NCI-H446 treated with DMSO at 0.1 percent for 48 hours (cell line): ENCODE results near the gene CHSY3.
"Not testable (repeated sequence)": the region's sequence is repeated elsewhere in the genome, so short reads cannot be mapped to it uniquely, and the experiment has no call there.

Experiments
- DNase-seq: peaks from one replicate; lab custom pipeline; 2025; lab: John Stamatoyannopoulos, UW

The CHSY3 gene

GRCh38 chr5:130164966-130165365 is 260.7 kb downstream of the CHSY3 start:
- no peak for DNase-seq

DNA sequence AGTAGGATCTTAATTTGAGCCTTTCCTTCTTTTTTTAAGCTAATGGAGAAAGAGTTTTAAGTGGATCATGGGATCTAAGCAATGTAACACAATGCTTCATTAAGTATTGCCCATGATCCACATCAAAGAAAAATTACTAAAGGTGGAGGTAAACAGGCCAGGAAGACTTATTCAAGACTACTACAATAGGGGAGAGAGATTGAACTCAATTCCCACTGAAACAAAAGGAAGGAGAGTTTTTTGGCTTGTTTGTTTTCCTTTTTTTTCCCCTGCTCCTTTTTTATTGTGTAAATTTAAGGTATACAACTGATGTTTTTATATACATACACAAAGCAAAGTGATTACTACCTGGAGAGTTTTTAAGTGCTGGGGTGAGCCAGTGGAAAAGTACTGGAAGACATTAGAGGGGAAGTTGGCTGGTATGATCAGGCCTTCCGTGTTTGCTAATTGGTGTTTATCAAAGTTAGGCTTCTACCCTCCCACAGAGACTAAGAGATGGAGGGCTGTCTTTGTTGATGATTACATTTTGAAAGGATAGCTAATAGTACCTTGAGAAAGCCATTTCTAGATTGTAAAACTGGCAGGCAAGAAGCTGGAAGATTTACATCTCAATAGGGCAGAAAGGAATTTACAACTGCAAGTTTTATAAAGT is 262.7 kb downstream of the CHSY3 start:
- DNase-seq = no peak

DNA sequence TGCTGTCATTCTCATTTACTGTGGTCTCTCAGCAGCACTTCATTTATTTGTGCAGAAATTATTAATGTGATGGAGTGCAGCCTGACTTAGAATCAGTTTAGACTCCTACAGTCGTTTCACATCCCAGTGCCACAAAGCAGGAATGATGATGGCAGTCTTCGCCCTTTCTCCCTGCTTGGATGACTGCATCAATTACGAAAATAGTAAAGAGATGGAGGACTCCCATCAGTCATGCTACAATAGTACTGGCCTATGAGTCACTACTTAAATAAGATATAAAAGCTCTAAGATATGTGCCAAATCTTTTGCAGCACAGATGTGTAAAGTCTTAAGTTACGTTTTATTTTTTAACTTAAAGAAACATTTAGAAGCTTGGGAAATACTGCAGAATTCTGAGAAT is 263.9 kb downstream of the CHSY3 start:
- no peak for DNase-seq

- DNase-seq = no peak
Measured at GRCh38 chr5:130171699-130172098, 267.4 kb downstream of the CHSY3 start.

DNA sequence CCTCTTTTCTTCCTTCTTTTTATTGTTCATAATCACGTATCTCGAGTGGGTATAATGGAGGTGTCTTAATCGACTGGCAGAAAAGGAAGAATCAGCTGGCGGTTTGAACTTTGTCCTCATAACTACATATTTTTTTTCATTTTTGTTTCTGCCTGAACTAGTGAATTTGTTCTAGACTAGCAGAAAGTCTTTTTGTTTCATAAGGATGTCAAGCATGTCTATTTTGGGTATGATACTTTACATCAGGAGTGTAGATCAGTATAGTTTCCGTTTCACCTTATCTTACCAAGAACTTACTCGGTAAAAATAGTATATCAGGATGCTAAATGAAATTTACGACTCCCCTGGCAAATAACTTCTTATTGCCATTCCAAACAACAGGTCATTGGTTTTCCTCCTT is 278.9 kb downstream of the CHSY3 start:
- DNase-seq = no peak

- no peak for DNase-seq
Measured at GRCh38 chr5:130189961-130190360, 285.7 kb downstream of the CHSY3 start.

DNA sequence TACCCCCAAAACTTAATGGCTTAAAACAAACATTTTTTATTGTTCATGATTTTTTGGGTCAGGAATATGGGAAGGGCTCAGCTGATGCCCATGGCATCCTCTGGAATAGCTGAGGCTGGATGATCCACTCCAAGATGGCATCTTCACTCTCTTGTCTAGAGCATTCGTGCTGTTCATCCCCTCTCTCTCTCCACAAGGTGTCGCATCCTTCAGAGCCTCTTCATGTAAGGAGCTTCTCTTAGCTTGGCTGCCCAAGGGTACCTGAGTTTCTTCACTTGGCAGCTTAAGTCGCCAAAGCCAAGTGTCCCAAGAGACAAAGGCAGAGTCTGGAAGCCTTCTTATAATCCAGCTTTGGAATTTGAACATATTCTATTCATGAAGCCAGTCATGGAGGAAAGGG is 294.7 kb downstream of the CHSY3 start:
- no peak for DNase-seq

GRCh38 chr5:130206686-130207085 is 302.4 kb downstream of the CHSY3 start:
- DNase-seq = no peak

DNA sequence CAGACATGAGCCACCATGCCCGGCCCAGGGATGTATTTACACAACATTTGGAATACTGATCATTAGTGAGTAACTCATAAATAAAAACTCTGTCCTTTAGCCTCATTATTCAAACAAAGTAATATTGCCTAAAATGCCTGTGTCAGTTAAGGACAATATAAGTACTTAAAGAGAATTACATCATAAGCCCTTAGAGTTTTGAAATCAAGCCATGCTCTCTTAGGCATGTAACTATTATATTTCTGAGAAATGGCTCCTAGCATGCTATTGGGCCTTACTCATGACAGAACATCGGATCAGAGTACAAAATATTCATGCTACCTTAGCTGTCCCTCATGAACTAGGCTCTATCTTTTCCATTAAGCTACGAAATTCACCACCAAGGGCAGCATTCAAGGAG is 309.3 kb downstream of the CHSY3 start:
- no peak for DNase-seq

DNA sequence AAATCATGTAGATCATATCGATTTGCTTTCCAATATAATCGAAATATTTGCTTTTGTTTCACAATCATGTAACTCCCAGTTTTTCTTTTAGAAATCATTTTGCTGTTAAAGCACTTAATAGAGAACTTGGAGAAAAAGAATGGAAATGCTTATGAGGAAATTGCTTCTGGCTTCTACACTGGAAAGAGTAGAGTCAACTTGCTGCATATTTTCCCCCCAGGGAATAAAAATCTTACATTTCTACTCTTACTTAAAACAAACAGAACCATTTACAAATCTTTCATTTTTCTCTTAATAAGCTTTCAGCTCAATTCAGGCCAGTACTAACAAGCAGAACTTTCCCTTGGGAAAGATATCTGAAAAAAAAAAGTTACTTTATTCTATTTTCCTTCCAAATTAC is 312.0 kb downstream of the CHSY3 start:
- DNase-seq = no peak

GRCh38 chr5:130222573-130222972 is 318.3 kb downstream of the CHSY3 start:
- DNase-seq = no peak

GRCh38 chr5:130226556-130226955 is 322.3 kb downstream of the CHSY3 start:
- DNase-seq = not testable (repeated sequence)

- DNase-seq = no peak
Measured at GRCh38 chr5:130227699-130228098, 323.4 kb downstream of the CHSY3 start.

DNA sequence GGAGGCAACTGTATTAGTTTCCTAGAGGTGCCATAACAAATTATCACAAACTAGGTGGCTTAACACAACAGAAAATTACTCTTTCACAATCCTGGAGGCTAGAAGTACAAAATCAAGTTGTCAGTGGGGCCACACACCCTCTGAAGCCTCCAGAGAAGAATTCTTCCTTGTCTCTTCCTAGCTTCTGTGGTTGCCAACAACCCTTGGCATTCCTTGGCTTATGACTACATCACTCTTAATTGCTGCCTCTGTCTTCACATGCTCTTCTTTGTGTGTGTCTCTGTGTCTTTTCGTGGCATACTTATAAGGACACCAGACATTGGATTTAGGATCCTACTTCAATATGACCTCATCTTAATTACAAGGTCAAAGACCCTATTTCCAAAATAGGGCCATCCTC is 327.5 kb downstream of the CHSY3 start:
- no peak for DNase-seq

GRCh38 chr5:130234816-130235215 is 330.6 kb downstream of the CHSY3 start:
- DNase-seq = no peak
